ENCODE measurements around the gene TMTC3.
"Not testable (repeated sequence)": the region's sequence is repeated elsewhere in the genome, so short reads cannot be mapped to it uniquely, and the experiment has no call there.

The TMTC3 gene

GRCh38 chr12:88141774-88142609, at the start of gene TMTC3, which contains the start of gene CEP290:
Gene TMTC3 (plus strand): TSS chr12:88142307. CDS start chr12:88148316, 6,009 bp downstream.
Gene CEP290 (minus strand): TSS chr12:88142088. CDS start chr12:88141307, 781 bp downstream.
- peak; percentile 99 for DNase-seq (ENCODE audit: low read depth, low spot score)

DNA sequence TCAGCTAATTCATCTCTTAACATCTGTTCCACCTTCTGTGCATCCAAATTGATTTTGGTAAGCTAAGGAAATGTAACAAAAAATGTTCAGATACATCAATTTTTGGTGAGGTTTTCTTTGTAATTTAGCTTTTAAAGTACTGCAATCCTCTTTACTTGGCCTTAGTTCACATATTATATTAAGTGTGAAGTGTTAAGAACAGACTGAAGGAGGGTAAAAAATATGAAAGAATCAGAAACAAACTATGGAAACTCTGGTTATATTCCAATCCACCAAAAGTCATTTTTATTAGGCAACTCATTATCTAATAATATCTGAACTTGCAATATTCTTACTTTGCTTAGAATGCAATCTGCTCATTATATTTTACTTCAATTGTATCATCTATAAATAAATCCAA, 49.3 kb upstream of the TMTC3 start:
- DNase-seq (ENCODE audit: low read depth, low spot score), result no peak

DNA sequence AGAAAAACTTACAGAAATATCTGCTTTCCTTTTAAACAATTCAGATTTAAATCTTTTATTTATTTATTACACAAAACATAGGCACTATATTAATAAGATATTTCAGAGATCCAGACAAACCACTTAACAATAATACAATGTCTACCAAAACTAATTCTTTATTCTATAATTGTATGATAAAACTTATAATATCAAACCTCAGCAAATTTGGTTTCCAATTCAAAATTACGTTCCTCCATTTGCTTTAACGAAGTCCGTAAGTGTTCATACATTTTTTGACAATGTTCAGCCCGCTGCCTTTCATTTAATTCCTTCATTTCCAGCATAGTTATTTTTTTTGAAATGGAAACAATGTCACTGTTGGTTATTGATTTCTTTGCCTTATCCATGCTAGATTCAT, 48.5 kb upstream of the TMTC3 start:
- DNase-seq (ENCODE audit: low read depth, low spot score), result no peak

DNA sequence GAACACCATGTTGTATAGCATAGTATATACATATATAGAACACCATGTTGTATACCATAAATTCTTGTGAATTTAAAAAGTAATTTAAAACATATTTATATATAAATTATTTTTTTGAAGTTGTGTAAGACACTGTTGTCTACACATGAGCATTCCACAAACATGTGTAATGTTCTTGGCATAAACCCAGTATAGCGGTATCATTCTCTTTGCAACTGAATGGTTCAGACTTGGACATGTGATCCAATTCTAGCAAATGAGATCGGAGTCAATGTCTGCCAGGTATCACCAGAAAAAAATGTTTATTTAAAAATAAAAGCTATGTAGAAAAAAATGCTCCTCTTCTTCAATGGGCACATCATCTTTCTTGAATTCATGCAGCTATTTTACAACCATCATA, 34.1 kb upstream of the TMTC3 start:
- peak; percentile 7 for DNase-seq (ENCODE audit: low read depth, low spot score)

DNA sequence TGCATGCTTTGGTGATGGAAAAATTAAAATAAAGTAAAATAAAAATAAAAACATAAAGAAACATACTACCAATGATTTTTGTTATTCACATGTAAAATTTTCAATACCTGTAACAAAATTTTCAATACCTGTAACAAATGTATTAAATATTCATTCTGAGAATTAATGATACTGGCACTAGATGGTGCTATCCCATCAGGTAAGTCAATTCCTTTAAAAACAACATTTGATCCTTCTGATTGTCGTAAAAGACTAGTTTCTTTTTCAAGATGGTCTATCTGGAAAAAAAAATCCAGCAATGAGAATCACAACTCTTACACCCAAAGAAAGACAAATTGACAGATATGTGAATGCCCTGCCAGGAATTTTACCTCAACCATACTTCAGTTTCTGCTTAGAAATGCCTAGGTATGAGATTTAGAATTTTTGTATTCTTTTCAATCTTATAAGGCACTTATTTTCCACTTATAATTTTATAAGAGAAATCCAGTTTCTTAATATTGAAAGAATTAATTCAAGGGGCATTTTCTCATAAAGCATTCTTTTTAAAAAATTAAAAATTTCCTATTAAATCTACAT, 30.9 kb upstream of the TMTC3 start:
- peak; percentile 39 for DNase-seq (ENCODE audit: low read depth, low spot score)

DNA sequence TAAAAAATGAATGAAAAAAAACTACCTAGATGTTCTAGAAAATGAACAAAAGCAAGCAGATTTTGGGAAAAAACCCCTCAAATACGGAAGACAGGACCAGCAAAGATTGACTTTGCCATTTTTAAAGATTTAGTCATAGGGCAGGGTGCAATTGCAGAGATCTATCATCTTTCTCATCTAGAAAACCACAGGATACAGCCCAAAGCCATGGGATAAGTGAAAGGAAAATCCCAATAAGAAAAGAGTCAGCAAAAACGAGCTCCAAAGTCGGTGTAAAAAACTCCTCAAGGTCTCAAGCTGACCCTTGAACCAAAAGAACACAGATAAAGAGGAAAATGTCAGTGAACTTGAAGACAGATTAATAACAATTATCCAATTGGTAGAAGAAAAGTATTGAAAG, 28.2 kb upstream of the TMTC3 start:
- DNase-seq (ENCODE audit: low read depth, low spot score), result no peak

DNA sequence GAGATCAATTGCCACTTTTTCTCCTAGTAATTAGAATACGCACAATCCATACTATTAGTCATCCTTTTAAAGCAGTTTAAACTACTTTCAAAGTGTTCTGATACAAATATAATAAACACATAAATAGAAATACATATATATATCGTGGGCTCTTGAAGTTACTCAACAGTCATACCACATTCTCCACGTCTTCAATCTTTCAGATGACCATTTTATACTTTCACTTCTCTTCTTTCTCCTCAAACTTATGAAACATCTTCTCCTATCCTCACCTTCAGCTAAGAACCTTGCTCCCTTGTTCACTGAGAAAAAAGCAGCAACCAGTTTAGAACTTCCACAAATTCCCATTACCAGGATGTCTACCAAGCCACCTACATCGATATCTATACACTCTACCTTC, 19.4 kb upstream of the TMTC3 start:
- DNase-seq (ENCODE audit: low read depth, low spot score), result no peak

DNA sequence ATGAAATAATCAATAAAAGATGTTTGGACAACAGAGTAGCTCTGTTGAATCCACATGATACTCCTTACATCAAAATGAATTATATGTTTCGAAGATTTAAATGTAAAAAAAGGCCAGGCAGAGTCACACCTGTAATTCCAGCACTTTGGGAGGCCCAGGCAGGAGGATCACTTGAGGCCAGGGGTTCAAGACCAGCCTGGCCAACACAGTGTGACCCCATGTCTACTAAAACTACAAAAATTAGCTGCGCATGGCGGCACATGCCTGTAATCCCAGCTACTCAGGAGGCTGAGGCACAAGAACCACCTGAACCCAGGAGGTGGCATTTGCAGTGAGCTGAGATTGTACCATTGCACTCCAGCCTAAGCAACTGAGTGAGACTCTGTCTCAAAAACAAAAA, 15.0 kb upstream of the TMTC3 start:
- DNase-seq (ENCODE audit: low read depth, low spot score), result no peak

- no peak for DNase-seq (ENCODE audit: low read depth, low spot score)
Observed at GRCh38 chr12:88127855-88128254, 14.3 kb upstream of the TMTC3 start.

GRCh38 chr12:88132392-88132791, 9.7 kb upstream of the TMTC3 start:
- no peak for DNase-seq (ENCODE audit: low read depth, low spot score)

GRCh38 chr12:88133181-88133580, 8.9 kb upstream of the TMTC3 start:
- DNase-seq (ENCODE audit: low read depth, low spot score), result not testable (repeated sequence)

GRCh38 chr12:88139711-88140110, 2.4 kb upstream of the TMTC3 start:
- not testable (repeated sequence) for DNase-seq (ENCODE audit: low read depth, low spot score)

DNA sequence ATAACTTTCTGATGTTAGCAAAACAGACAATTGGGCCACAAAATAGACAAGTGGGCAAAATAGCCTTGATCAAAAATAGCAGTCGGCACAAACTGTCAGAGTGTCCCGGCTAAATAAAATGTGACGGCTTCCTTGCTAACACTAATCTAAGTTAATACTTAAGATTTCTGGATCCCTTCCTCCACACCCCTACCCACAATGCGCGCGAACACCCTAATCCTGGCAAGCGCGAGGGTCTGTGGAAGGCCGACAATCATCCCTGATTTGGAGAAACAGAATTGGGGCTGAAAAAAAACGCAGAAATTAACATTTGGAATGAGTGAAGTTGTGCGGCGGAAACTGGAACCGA, 708 bp upstream of the TMTC3 start:
- DNase-seq (ENCODE audit: low read depth, low spot score), result no peak

GRCh38 chr12:88142610-88142991, 494 bp downstream of the TMTC3 start:
- DNase-seq (ENCODE audit: low read depth, low spot score), result no peak

- DNase-seq (ENCODE audit: low read depth, low spot score), result no peak
Observed at GRCh38 chr12:88144037-88144436, 1.9 kb downstream of the TMTC3 start.

- DNase-seq (ENCODE audit: low read depth, low spot score), result no peak
Observed at GRCh38 chr12:88144546-88145468, 2.7 kb downstream of the TMTC3 start.

DNA sequence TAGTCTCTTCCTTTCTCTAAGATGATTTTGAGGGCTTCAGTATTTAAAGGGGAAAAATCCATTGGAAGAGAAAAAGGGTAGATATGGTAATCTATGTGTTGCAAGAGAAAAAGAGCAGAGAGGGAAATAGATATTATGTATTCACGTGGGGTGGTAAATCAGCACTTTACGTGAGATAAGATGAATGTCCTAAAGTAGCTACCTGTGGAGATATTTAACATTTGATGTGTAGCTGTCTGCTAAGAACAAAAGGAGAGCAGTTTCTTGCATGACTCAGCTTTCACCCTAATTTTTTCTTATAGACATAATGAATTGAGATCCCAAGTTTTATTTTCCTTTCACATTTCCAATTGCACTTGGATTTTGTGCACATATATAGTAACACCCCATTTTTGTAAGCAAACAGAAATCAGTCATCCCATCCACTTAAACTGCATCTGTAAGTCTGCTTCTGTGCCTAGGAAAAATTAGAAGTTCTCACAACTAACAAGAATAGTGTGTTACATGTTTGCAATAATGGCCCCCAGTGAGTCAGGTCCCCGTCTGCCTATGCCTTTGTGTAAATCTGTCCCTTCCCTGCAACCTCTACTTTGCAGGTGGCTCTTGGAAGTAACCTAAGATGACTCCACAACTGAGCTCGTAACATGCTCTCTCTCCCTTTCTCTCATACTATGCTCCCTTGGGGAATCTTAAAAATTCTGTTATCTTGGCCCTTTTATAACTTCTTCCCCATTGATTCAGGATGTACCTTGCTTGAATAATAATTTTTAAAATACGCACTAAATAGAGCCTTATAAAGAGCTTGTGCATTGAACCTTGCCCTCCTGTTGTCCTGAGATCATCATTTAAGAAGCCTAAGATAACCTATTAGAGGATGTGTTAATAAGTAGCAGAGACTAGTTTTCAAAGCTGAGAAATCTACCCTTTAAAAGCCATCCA, 3.7 kb downstream of the TMTC3 start:
- no peak for DNase-seq (ENCODE audit: low read depth, low spot score)

GRCh38 chr12:88150063-88150462, 8.0 kb downstream of the TMTC3 start:
- DNase-seq (ENCODE audit: low read depth, low spot score), result no peak

GRCh38 chr12:88153959-88154358, 11.9 kb downstream of the TMTC3 start:
- peak; percentile 51 for DNase-seq (ENCODE audit: low read depth, low spot score)

DNA sequence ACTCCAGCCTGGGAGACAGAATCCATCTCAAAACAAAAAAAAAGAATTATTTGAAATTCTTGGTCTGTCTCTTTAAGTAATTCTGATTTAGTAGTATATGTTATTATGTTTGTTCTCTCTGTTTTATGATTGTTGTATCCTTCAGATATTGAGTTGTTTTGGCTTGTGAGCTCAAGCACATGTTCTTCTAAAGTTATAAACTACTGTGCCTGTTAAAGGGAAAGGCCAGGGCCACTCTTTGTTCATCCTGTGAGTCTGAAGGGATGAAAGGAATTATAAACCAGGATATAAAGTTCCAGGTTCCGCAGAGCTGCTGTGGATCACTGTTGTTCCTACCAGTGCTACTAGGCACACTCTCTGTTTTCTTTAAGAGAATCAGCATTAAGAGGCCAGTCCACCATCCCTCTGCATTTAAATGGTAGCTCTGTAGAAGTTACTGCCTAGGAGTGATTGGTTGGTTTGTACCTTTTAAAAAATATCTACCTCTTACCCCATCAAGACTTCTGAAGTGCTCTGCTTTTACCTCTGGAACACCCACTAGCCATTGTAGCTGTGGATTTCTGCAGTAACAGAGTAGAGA, 14.1 kb downstream of the TMTC3 start:
- DNase-seq (ENCODE audit: low read depth, low spot score), result no peak

DNA sequence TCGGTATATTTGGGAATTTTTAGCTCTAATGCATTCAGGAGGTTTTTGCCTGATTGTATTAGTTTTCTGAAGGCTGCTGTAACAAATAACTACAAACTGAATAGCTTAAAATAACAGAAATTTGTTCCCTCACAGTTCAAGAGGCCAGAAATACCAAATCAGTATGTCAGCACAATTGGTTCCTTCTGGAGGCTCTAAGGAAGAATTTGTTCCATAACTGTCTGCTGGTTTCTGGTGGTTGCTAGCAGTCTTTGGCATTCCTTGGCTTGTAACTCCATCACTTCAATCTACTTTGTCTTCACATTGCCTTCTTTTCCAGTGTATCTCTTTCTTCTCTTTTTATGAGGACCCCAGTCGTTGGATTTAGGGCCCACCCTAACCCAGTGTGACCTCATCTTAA, 21.3 kb downstream of the TMTC3 start:
- DNase-seq (ENCODE audit: low read depth, low spot score), result no peak

All from astrocyte of the hippocampus (primary cell).